NCI-H2196 (cell line): Measurements from ENCODE around the gene MSN.
"Not testable (repeated sequence)": the region's sequence is repeated elsewhere in the genome, so short reads cannot be mapped to it uniquely, and the experiment has no call there.

ENCODE experiments used
- DNase-seq: peaks from one replicate; lab custom pipeline; 2025; ENCODE audit not compliant: unreplicated experiment; lab: John Stamatoyannopoulos, UW

The MSN gene

DNA sequence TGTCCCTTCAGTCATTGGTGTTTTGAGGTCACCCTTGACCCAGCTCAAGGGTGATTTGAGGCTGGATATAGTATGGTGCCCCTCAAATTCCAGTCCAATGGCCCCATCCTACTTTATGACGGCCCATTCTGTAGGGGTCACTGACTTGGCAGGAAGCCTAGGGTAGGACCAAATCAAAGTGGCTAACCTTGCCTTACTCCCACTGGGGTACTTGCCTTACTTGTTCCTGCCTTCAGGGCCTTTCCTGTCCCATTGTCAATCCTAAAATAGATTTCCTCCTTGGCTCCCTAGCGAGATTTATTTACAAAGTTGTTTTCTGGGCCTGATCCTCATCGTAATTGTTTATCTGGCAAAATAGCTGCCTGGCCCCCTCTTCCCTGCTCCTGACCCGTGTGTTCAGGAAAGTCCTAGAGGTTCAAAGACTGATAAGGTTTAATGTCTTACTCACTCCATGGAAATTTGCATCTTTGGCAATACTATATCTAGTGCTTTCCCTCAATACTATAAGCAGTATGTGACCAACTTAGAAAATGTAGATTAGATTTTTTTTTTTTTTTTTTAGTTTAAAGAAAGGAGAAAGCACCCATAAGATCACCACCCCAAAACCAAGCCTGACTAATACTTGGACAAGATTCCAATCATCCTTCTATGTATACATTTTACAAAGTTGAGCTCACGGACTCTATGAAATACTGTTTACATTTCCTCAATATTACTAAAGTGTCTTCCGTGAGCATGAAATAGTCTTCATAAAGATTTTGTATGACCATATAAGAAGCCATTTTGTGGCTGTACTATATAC lies 44.8 kb downstream of the MSN start:
- no peak for DNase-seq

- no peak for DNase-seq
Measured at GRCh38 chrX:65718538-65718937, 51.1 kb downstream of the MSN start.

DNA sequence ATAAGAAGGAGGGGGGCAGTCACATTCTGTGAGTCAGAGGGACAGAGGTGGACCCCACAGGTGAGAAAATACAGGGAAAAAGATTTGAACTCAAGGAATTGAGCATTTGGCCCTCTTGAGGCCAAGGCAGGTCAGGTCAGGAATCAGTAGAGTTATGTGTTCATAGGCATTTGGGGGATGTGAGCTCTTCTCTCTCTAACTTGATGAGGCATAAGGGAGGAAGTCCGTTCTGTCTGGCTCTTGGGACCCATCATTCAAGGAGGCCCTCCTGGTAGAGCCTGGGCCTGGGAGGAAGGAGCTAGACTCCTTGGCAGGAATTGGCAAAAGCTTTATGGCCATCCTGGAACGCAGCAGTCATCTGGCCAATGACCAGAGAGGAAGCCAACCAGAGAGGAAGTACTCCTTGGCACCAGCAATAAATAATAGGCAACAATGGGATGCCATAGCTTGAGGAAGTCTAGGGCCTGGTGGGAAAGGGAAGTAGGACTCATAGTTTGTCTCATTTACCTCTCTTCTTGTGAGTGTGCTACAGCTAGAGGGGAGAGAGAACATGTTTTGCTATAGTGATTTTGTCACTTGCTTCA lies 53.0 kb downstream of the MSN start:
- DNase-seq: no peak

DNA sequence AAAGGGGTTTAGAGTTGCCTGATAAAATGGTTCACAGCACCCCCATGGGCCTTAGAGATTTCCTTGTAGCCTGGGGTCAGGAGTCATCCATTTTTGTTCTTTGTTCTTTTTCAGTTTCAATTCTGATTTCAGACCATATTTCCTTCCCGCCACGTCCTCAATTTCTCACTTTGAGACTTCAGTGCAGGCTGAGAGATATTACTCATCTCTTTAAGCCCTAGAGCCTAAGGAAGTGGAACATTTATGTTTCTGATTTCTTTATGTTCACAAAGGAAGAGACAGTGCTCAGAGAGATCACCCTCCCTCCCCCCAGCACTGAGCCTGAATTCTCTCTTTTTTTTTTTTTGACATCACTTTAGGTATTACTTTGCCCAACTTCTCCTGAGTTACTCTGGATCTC lies 56.3 kb downstream of the MSN start:
- no peak for DNase-seq

DNA sequence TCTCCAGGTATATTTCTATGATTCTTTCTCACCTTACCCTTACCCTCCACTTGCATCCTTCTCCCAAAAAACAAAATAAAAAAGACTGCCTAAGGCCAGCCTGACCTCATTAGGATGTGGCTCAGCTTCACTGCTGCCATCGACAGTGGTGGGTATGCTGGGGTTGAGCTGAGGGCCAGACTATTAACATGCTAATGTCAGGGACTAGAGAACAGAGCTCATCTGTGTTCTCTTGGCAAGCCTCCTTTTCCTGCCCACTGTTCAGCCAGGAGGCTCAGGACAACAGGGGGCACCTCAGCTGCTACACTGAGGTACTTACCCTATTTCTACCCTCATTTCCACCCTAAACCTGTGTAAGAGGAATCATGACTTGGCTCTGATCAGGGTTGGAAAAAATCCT lies 59.3 kb downstream of the MSN start:
- DNase-seq: no peak

DNA sequence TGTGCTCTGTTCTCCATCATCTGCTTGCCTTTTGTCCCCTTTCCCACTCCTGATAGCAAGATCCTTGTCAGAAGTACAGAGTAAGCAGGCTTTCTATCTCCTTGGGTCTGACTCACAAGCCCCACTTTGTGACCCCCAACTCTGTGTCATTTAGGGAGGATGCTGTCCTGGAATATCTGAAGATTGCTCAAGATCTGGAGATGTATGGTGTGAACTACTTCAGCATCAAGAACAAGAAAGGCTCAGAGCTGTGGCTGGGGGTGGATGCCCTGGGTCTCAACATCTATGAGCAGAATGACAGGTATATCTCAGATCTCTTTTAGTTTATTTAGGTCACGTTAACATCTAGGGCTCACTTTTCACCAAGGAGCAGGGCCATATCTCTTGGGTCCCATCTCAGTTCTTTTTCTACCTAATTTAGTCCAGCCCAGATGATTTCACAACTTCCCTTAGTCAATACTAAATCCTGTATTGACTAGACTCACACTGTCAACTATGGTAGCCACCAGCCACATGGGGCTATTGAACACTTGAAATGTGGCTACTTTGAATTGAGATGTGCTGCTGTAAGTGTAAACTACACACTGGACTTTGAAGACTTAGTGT lies 64.3 kb downstream of the MSN start:
- no peak for DNase-seq

GRCh38 chrX:65740909-65741308 lies 73.5 kb downstream of the MSN start:
- no peak for DNase-seq

DNA sequence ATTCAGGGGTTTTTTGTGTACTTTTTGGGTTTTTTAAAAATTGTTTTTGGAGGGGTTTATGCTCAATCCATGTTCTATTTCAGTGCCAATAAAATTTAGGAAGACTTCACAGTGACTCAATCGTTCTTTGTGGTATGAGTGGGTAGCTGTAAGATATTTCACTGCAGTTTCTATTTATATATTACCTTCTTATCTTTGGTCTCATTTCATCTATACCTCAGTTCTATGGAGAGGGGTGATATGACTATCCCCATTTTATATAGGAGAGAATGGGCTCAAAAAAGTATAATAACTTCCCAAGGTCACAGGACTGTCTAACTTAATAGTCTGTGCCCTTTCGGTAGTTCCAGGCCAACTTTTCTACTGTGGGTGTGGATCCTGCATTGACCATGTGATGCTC lies 74.4 kb downstream of the MSN start:
- no peak for DNase-seq

DNA sequence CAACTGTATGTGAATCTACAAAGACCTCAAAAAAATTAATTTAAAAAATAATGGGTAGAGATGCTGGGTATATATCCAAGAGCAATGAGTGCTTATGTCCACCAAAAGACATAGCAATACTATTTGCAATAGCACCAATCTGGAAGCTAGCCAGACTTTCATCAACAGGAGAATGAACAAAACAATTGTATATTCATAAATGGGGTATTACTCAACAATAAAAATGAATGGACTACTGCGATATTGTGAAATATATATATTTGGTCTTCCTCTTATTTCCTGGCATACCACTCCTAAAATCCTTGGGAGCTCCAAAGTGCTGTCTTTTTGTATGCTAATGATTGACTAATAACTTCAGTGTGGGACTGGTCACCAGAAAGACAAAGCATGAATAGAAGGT lies 77.5 kb downstream of the MSN start:
- DNase-seq: no peak

DNA sequence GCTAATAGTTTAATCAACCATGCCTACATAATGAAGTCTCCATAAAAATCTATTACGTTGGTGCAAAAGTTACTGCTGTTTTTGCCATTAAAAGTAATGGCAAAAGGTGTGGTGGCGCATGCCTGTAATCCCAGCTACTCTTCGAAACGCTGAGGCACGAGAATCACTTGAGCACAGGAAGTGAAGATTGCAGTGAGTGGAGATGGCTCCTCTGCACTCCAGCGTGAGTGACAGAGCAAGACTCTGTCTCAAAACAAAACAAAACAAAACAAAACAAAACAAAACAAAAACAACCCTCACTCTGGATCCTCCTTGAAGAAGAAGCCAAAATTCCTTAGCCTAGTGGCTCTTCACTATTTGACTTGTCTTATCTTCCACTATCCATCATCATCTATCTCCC lies 78.0 kb downstream of the MSN start:
- DNase-seq: no peak

GRCh38 chrX:65745992-65746391 lies 78.5 kb downstream of the MSN start:
- no peak for DNase-seq

DNA sequence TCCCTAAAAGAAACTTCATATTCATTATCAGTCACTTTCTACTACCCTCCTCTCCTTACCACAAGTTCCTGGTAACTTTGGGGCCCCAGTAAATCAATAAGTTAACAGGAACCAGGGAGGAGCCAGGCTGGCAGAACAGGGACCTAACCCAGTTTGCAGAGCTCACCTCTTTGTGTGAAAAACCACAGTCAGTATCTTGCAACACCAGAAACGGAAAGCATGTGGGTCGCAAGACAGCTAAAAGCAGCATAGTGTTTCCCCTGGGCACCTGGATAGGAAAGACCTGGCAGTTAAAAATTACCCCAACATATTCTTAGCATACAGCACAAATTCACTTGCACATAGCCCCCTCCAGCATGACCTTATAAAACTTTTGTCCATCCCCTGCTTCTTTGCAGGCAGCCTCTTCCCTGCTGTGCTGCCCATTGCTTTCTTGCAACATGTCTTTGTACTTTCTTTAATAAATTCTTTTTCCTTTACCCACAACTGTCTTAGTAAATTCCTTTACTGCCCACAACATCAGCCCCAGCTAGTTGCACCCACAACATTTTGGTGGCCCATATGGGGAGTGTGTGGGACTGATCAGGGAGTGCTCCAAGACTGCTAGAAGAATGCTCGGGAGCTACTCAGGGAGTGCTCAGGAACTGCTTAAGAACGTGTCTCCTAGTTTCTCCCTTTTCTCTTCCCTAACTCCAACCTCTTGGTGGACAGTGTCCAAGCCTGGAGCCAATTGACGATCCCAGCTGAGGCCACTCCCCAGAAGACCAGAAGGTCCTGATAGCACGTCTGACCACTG lies 83.4 kb downstream of the MSN start:
- no peak for DNase-seq

GRCh38 chrX:65751519-65751918 lies 84.1 kb downstream of the MSN start:
- DNase-seq: no peak

DNA sequence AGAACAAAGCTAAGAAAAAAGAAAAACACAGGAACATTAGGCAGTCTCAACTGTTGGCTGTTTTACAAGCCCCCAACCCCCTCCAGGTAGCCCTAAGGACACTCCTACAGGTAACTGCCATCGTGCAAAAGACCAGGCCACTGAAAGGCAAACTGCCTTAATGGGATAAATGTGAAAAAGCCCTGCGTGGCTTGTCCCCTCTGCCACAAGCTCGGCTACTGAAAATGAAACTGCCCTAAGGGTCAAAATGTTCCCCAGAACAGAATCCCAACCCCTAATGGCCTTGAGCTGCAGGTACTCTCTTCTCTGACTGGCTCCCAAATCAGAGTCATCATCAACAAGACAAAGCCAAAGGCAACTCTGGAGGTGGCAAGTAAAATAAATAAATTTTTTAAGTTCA lies 84.8 kb downstream of the MSN start:
- DNase-seq: no peak

DNA sequence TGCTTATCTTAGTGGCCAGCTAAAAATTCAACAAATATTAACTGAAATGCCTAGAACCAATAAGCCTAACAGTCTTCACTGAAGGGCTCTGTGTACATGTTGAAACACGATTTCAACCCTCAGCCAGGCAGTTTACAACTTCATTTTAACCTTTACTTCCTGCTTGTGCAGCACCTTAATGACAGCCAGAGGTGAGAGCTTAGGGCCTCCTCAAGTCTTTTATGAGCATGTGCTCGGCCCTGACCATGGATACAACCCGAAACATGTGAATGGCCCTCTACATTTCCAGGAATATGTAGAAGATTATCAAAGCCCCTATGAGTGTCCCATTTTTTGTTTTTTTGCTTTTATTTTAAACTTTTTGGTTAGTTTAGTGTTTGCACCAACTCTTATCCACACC lies 88.3 kb downstream of the MSN start:
- DNase-seq: no peak

DNA sequence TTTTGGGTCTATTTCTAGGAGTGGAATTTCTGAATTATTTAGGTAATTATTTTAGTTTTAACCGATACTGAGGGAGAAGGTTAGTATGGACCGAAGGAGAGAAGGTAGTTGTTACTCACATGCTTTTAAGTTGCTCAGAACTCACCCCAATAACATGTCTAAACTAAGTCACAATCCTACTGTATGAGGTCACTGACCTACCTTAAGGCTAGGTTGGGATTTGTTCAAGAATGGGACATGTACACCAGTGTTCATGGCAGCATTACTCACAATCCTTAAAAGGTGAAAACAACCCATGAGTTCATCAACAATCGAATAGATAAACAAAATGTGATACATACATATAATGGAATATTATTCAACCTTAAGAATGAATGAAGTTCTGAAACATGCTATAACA lies 90.5 kb downstream of the MSN start:
- no peak for DNase-seq

GRCh38 chrX:65758505-65758904 lies 91.1 kb downstream of the MSN start:
- DNase-seq: no peak

- DNase-seq: not testable (repeated sequence)
Measured at GRCh38 chrX:65759525-65759924, 92.1 kb downstream of the MSN start.

- no peak for DNase-seq
Measured at GRCh38 chrX:65769564-65770292, 102.3 kb downstream of the MSN start.

GRCh38 chrX:65772842-65773241 lies 105.4 kb downstream of the MSN start:
- DNase-seq: no peak

GRCh38 chrX:65781845-65782244 lies 114.4 kb downstream of the MSN start:
- DNase-seq: no peak
